Measurements from ENCODE around the gene SAPCD2.

Gene SAPCD2

DNA sequence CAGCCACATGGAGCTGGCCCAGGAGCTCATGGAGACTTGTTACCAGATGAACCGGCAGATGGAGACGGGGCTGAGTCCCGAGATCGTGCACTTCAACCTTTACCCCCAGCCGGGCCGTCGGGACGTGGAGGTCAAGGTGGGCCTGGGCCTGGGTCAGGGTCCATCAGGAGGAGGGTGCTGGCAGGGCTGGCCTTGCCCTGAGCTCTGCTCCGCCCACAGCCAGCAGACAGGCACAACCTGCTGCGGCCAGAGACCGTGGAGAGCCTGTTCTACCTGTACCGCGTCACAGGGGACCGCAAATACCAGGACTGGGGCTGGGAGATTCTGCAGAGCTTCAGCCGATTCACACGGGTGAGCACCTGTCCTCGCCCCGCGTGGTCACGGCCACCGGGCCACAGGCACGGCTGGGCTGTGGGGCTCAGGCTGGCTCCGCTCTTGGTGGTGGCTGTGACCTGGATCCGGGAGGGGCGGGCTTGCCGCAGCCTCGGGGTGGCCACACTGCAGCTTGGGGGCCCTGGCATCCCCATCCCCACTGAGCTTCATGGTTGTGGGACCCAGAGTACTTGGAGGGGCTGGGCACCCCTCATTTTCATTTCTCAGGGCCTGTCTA is 37.1 kb upstream of the SAPCD2 start:
- DNase-seq (ENCODE audit: low read depth in 4 of 4, low spot score in 1 of 4), result no peak

GRCh38 chr9:137106662-137107250 is 36.4 kb upstream of the SAPCD2 start:
- DNase-seq (ENCODE audit: low read depth in 4 of 4, low spot score in 1 of 4), result no peak

DNA sequence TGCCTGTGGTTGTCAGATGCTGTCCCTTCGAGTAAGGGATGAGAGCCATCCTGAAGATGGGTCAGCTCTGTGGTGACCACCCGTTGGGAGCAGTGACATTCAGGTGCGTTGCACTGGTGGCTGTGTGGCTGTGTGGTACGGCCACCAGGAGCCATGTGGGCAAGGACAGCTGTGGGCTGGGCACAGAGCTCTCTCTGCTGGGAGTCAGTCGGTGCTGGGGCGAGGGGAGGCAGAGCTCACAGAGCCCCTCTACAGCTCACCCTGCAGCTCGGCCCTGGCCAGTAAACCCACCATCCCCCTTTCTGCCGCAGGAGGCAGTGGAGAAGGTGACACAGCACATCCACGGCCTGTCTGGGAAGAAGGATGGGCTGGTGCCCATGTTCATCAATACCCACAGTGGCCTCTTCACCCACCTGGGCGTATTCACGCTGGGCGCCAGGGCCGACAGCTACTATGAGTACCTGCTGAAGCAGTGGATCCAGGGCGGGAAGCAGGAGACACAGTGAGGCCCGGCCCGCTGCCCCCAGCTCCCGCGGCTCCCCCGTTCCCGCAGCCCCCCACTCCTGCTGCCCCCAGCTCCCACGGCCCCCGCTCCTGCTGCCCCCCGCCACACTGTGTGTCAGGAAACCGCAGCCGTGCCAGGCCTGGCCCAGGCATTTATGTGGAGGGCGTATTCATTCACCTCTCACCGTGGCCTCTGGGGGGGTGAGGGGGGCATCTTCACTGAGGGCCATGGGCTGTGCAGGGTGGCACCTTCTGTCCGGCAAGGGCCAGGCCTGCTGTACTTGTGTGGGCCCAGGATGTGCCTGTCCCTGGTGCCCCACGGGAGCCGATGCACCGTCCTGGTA is 35.7 kb upstream of the SAPCD2 start:
- no peak for DNase-seq (ENCODE audit: low read depth in 4 of 4, low spot score in 1 of 4)

DNA sequence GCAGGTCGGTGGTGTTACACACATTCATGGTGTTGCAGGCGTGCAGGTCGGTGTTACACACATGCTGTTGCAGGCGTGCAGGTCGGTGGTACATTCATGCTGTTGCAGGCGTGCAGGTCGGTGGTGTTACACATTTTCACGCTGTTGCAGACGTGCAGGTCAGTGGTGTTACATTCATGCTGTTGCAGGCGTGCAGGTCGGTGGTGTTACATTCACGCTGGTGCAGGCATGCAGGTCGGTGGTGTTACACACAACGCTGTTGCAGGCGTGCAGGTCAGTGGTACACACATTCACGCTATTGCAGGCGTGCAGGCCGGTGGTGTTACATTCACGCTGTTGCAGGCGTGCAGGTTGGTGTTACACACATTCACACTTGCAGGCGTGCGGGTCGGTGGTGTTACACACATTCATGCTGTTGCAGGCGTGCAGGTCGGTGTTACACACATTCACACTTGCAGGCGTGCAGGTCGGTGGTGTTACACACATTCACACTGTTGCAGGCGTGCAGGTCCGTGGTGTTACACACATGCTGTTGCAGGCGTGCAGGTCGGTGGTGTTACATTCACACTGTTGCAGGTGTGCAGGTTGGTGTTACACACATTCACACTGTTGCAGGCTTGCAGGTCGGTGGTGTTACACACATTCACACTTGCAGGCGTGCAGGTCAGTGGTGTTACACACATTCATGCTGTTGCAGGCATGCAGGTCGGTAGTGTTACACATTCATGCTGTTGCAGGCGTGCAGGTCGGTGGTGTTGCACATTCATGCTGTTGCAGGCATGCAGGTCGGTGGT is 33.0 kb upstream of the SAPCD2 start:
- DNase-seq (ENCODE audit: low read depth in 4 of 4, low spot score in 1 of 4), result no peak

DNA sequence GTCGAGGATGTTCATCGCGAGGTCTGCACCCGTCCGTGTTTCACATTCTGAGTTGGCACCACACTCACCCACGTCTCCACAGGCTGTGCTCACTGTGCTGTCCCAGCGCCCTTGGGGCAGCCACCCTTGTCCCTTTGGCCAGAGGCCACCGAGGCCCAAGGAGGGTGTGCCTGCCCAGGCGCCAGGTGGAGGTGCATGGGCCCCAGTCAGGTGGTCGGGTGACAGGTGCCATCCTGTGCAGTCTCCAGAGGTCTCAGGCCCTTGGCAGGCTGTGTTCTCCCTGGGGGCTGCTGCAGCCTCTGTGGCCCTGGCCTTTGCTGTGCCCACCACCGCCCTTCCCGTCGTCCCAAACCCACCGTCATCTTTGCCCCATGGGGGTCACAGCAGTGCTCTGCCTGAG is 28.9 kb upstream of the SAPCD2 start:
- DNase-seq (ENCODE audit: low read depth in 4 of 4, low spot score in 1 of 4), result no peak

DNA sequence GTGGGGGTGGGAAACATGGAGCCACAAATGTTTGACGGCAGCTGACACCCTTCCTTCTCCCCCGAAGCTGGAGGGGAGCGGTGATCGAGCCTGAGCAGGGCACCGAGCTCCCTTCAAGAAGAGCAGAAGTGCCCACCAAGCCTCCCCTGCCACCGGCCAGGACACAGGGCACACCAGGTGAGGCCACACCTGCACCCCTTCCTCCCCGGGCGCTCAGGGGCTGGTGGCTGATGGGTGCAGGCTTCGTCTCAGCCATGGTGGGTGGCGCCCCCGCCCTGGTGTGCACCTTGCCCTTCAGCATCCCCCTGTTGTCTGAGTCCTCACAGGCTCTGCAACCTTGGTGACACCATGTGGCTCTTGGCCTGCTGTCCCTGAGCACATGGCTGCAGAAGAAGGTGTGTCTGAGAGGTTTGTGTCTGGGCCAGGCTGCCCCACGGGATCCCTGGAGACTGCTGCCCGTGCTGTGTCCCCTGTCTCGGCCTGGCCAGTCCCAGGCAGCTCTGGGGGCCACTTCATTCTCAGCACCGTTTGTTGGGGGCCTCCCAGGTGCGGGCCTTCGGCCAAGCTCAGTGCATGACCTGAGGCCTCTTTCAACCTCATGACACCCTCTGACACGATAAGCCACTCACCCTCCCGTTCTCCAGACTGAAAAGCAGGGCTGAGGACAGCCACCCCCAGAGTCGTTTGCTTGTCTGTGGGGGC is 27.6 kb upstream of the SAPCD2 start:
- no peak for DNase-seq (ENCODE audit: low read depth in 4 of 4, low spot score in 1 of 4)

DNA sequence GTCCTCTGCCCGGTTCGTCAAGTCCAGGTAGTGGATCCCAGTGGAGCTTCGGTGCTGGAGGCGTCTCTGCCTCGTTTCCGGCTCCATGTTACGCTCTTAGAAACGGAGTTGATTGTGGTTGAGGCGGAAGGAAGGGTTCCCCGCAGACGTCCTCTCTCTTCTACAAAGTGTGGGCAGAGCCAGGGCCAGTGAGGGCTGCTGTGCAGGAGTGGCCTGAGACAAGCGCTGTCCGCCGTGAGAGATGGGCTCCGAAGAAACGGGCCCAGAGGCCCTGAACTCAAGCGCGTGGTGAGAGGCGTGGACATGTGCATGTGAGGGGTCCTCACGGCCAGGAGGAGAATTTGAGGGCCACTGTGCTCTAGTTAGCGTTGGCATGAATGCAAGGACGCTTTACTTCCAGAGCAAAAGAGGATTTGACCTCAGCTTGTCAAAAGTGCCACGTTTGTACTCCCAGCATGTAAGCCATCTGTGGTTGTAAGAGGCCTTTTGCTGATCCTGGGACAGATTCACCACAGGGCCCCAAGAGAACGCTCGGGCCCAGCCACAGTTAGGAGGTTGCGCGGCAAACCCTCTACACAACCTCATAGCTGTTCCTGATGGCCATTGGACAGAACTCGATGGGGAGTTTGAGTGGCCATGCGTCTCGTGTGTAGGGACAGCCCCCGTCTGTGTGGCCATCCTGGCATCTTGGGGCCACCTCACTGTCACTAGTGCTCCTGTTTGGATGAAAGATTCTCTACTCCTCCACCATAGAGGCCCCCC is 26.6 kb upstream of the SAPCD2 start:
- DNase-seq (ENCODE audit: low read depth in 4 of 4, low spot score in 1 of 4), result no peak

DNA sequence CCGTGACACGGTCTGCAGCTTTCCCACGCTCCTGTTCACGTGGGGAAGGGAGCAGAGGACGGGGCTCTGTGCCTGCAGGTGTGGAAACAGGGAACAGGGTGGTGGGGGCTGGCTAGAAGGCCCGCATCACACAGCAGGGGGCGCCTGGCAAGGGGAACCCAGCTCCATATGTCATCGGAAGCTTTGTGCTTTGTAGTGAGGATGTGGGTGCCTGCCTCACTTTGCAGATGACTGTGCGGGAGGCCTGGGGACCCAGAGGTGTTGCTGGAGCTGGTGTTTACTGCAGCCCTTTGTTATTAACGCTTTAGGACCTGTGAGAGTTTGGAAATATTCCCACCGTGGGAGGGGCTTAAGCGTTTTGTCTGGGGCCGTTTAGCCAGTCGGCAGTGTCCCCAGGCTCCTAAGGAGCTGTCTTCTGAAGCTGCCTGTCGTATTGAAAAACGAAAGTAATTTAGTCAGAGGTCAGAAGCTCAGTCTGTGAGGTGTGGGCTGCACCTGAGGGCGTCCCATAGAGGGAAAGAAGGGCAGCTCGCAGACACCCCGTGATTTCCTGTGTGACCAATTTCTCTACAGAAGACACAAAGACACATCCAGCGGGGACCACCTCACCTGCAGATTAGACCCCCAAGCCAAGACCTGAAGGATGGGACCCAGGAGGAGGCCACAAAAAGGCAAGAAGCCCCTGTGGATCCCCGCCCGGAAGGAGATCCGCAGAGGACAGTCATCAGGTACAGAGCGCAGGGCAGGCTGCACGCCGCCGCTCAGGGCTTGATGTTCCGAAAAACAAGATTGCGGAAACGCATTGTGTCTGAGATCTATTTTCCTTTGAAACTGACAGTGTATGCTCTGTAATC is 25.5 kb upstream of the SAPCD2 start:
- peak; percentile 62 to 80 (median 66) for DNase-seq (ENCODE audit: low read depth in 4 of 4, low spot score in 1 of 4)

GRCh38 chr9:137089232-137089947 is 19.0 kb upstream of the SAPCD2 start:
- DNase-seq (ENCODE audit: low read depth in 4 of 4, low spot score in 1 of 4), result no peak

- no peak for DNase-seq (ENCODE audit: low read depth in 4 of 4, low spot score in 1 of 4)
Observed at GRCh38 chr9:137088121-137088520, 17.8 kb upstream of the SAPCD2 start.

- no peak for DNase-seq (ENCODE audit: low read depth in 4 of 4, low spot score in 1 of 4)
Observed at GRCh38 chr9:137087409-137087925, 17.1 kb upstream of the SAPCD2 start.

DNA sequence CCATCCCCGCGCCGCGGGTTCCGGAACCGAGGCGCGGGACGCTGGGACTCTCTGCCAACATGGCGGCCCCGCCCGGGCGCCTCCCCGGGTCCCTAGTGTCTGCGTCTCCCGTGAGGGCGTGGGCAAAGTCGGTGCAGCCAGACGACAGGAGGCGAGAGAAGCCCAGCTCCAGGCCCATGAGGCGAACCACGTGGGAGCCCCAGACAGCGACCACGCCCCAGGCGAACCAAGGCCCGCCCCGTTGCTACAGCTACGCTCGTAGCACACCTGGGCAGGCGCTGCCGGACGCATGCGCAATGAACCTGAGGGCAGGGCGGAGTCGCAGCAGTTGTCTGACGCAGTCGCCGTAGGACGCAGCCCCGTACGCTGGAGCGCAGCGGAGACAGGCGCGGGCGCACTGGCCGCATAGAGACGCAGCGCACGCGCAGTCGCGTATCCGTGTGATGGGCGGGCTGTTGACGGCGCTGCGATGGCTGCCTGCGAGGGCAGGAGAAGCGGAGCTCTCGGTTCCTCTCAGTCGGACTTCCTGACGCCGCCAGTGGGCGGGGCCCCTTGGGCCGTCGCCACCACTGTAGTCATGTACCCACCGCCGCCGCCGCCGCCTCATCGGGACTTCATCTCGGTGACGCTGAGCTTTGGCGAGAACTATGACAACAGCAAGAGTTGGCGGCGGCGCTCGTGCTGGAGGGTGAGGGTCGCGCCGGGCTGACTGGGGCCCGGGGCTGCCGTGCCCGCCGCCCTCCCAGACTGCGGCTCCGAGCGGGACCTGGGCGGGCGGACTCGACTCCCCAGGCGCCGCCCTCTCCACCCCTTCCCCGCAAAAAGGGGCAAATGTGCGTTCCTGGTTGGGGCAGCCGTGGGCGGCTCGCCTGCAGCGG is 16.4 kb upstream of the SAPCD2 start, which contains the start of gene MAN1B1:
TSS of gene MAN1B1 (plus strand) at position 455 of the 878 bp plus-strand sequence. CDS start at position 470, 15 bp downstream.
- DNase-seq (ENCODE audit: low read depth in 4 of 4, low spot score in 1 of 4), result peak; percentile 97 to 100 (median 98)

- DNase-seq (ENCODE audit: low read depth in 4 of 4, low spot score in 1 of 4), result no peak
Observed at GRCh38 chr9:137085920-137086530, 15.7 kb upstream of the SAPCD2 start.

- no peak for DNase-seq (ENCODE audit: low read depth in 4 of 4, low spot score in 1 of 4)
Observed at GRCh38 chr9:137084526-137084925, 14.2 kb upstream of the SAPCD2 start.

GRCh38 chr9:137083394-137084004 is 13.1 kb upstream of the SAPCD2 start:
- DNase-seq (ENCODE audit: low read depth in 4 of 4, low spot score in 1 of 4), result no peak

DNA sequence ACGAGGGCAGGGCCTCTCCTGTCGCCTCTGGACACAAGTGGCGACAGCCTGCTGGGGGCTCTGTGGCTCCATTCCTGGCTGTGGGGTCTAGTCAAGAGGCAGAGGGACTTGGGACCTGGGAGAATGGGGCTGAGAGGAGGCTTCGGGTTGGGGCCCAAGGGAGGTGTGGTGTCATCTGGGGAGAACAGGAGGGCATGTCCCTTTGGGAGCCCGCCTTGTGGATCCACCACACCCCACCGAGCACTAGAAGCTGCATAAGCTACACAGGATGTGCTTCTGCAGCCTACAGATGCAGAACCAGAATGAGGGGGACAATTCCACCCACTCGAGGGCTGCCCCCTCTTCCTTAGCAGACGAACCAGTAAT is 12.6 kb upstream of the SAPCD2 start:
- DNase-seq (ENCODE audit: low read depth in 4 of 4, low spot score in 1 of 4), result no peak
